SHP77 (cell line): ENCODE measurements around the gene INPP4A.
A peak's percentile ranks its signal among the peaks of the same experiment; 100 is the strongest.

Experiments used
- DNase-seq, 2 experiments: peaks; one replicate each; lab custom pipeline; 2025; lab: John Stamatoyannopoulos, UW

Gene INPP4A

GRCh38 chr2:98436734-98437133, 7.9 kb upstream of the INPP4A start:
- DNase-seq = no peak

- DNase-seq = no peak
Observed at GRCh38 chr2:98438190-98439133, 6.2 kb upstream of the INPP4A start.

GRCh38 chr2:98441706-98442450, 2.8 kb upstream of the INPP4A start:
- no peak for DNase-seq

GRCh38 chr2:98442488-98442887, 2.2 kb upstream of the INPP4A start:
- no peak for DNase-seq

- DNase-seq = no peak
Observed at GRCh38 chr2:98445177-98445682, 572 bp downstream of the INPP4A start.

GRCh38 chr2:98445683-98446581, 1.3 kb downstream of the INPP4A start:
- DNase-seq = peak; percentile 14 to 48

GRCh38 chr2:98446850-98447249, 2.2 kb downstream of the INPP4A start:
- DNase-seq = no peak

- DNase-seq = no peak
Observed at GRCh38 chr2:98448441-98449145, 3.9 kb downstream of the INPP4A start.

GRCh38 chr2:98452396-98453027, 7.9 kb downstream of the INPP4A start:
- no peak for DNase-seq

- DNase-seq = no peak
Observed at GRCh38 chr2:98453083-98453482, 8.4 kb downstream of the INPP4A start.

GRCh38 chr2:98453531-98453930, 8.9 kb downstream of the INPP4A start:
- no peak for DNase-seq

GRCh38 chr2:98454073-98454472, 9.4 kb downstream of the INPP4A start:
- DNase-seq = no peak

- DNase-seq = no peak
Observed at GRCh38 chr2:98454500-98455235, 10.0 kb downstream of the INPP4A start.

GRCh38 chr2:98455494-98455976, 10.9 kb downstream of the INPP4A start:
- DNase-seq = no peak

- DNase-seq = no peak
Observed at GRCh38 chr2:98457045-98457696, 12.5 kb downstream of the INPP4A start.

GRCh38 chr2:98458207-98458606, 13.5 kb downstream of the INPP4A start:
- no peak for DNase-seq

- DNase-seq = no peak
Observed at GRCh38 chr2:98458667-98459380, 14.2 kb downstream of the INPP4A start.

GRCh38 chr2:98459496-98460175, 15.0 kb downstream of the INPP4A start:
- DNase-seq = no peak
